Neural cell (in vitro differentiated cells): Measurements from ENCODE around the gene DSTN. TPM values are rescaled to one million over a fixed set of nuclear protein-coding genes. Genes with fewer than 3 reads are reported as not detected.

Experiments used
- H2AFZ ChIP-seq: fragments of 200-600, 300-800 bp; sonication (generic), shearing (Covaris generic); 2 replicates; pipeline ENCODE4 v1.6.0; 2014; ENCODE audit warnings: low read depth, mild to moderate bottlenecking, antibody characterized with exemption, low read length, moderate library complexity
- H3F3A ChIP-seq: fragments of 200-600 bp; shearing (Covaris generic); 2 replicates; pipeline ENCODE4 v1.6.1; 2016; ENCODE audit warnings: mild to moderate bottlenecking, moderate library complexity, mixed read lengths, antibody characterized with exemption, low read length; ENCODE audit not compliant: insufficient read depth, poor library complexity, severe bottlenecking
- H3K27ac ChIP-seq: fragments of 200-600, 300-800 bp; sonication (generic), shearing (Covaris generic); 2 replicates; pipeline ENCODE4 v1.5.1; 2014; ENCODE audit warnings: mild to moderate bottlenecking, low read length, moderate library complexity
- H3K27me3 ChIP-seq: fragments of 300-800, 200-600 bp; sonication (generic), shearing (Covaris generic); 2 replicates; pipeline ENCODE4 v1.6.0; 2014; ENCODE audit warnings: mild to moderate bottlenecking, low read depth, low read length, moderate library complexity; ENCODE audit not compliant: insufficient read depth
- H3K36me3 ChIP-seq: fragments of 300-800, 200-600 bp; sonication (generic), shearing (Covaris generic); 2 replicates; pipeline ENCODE4 v1.5.1; 2014; ENCODE audit warnings: mild to moderate bottlenecking, antibody characterized with exemption, low read length, moderate library complexity; ENCODE audit not compliant: insufficient read depth
- H3K4me2 ChIP-seq: fragments of 300-800, 200-600 bp; sonication (generic), shearing (Covaris generic); 2 replicates; pipeline ENCODE4 v1.6.0; 2014; ENCODE audit warnings: mild to moderate bottlenecking, low read length
- H3K4me3 ChIP-seq: fragments of 300-800, 200-600 bp; sonication (generic), shearing (Covaris generic); 2 replicates; pipeline ENCODE4 v1.5.1; 2014; ENCODE audit warnings: mild to moderate bottlenecking, low read length, moderate library complexity
- H3K79me2 ChIP-seq: fragments of 200-600 bp; shearing (Covaris generic); replicated peaks from 2 replicates; pipeline ENCODE4 v1.6.0; 2014; ENCODE audit warnings: mild to moderate bottlenecking, low read length, moderate library complexity; ENCODE audit not compliant: insufficient read depth
- H3K9ac ChIP-seq: fragments of 300-800, 200-600 bp; sonication (generic), shearing (Covaris generic); 2 replicates; pipeline ENCODE4 v1.6.1; 2016; ENCODE audit warnings: mild to moderate bottlenecking, low read length, mixed read lengths
- H3K9me2 ChIP-seq: fragments of 200-600 bp; shearing (Covaris generic); 2 replicates; pipeline ENCODE4 v1.6.1; 2016; ENCODE audit warnings: mild to moderate bottlenecking, low read length, mixed read lengths; ENCODE audit not compliant: insufficient read depth
- H3K9me3 ChIP-seq: fragments of 200-600, 300-800 bp; sonication (generic), shearing (Covaris generic); 2 replicates; pipeline ENCODE4 v1.6.1; 2016; ENCODE audit warnings: mild to moderate bottlenecking, mixed run types, low read length, moderate library complexity, mixed read lengths
- H4K20me1 ChIP-seq: fragments of 200-600 bp; shearing (Covaris generic); 2 replicates; pipeline ENCODE4 v1.6.1; 2016; ENCODE audit warnings: mild to moderate bottlenecking, mixed run types; ENCODE audit not compliant: insufficient read depth
- CTCF ChIP-seq: fragments of 450-650 bp; IDR thresholded peaks from 2 replicates; pipeline ENCODE4 v1.5.1; 2014; ENCODE audit warnings: antibody characterized with exemption, mild to moderate bottlenecking, moderate library complexity; ENCODE audit not compliant: poor library complexity, severe bottlenecking
- EP300 ChIP-seq: fragments of 450-650 bp; conservative IDR thresholded peaks from 2 replicates; pipeline ENCODE4 v1.6.1; 2014; ENCODE audit warnings: antibody characterized with exemption, mild to moderate bottlenecking, moderate library complexity; ENCODE audit not compliant: poor library complexity, severe bottlenecking
- EZH2 ChIP-seq: fragments of 200-600, 300-800 bp; shearing (Covaris generic), sonication (generic); IDR thresholded peaks from 2 replicates; pipeline ENCODE4 v1.6.1; 2014; ENCODE audit warnings: antibody characterized with exemption, low read length, borderline replicate concordance, mild to moderate bottlenecking; ENCODE audit not compliant: insufficient read depth, poor library complexity, severe bottlenecking
- MXI1 ChIP-seq: fragments of 450-650 bp; conservative IDR thresholded peaks from 2 replicates; pipeline ENCODE4 v1.6.1; 2014; ENCODE audit warnings: antibody characterized with exemption, mild to moderate bottlenecking; ENCODE audit not compliant: poor library complexity, severe bottlenecking
- POLR2AphosphoS5 ChIP-seq: IDR thresholded peaks from 2 replicates; pipeline ENCODE4 v1.6.1; 2012
- RAD21 ChIP-seq: fragments of 450-650 bp; conservative IDR thresholded peaks from 2 replicates; pipeline ENCODE4 v1.6.1; 2014; ENCODE audit warnings: antibody characterized with exemption, mild to moderate bottlenecking, moderate library complexity
- REST ChIP-seq: IDR thresholded peaks from 2 replicates; pipeline ENCODE4 v1.6.1; 2012; ENCODE audit warnings: borderline replicate concordance
- SMC3 ChIP-seq: fragments of 450-650 bp; conservative IDR thresholded peaks from 2 replicates; pipeline ENCODE4 v1.6.1; 2014; ENCODE audit warnings: antibody characterized with exemption, mild to moderate bottlenecking, moderate library complexity; ENCODE audit not compliant: poor library complexity
- TAF1 ChIP-seq: IDR thresholded peaks from 2 replicates; pipeline ENCODE4 v1.6.1; 2012; ENCODE audit warnings: low read depth
- polyA plus RNA-seq: library from polyadenylated mRNA; depleted of rRNA; stranded (reverse); fragments of >200 nt; gene quantifications from 2 replicates; pipeline ENCODE4 v1.2.3, GENCODE V29; 2014

The DSTN gene
- polyA plus RNA-seq, 1 donor from 2014 or later = 276 TPM

- no peaks in the 10 kb centered on the region for H3F3A ChIP-seq
- no peak overlapping the region for H3K9ac ChIP-seq
- H3K36me3 ChIP-seq = no peaks in the 10 kb centered on the region
- no peaks in the 10 kb centered on the region for H3K9me3 ChIP-seq
- peaks cover 30% of the 10 kb centered on the region for H3K27me3 ChIP-seq
- no peak overlapping the region for H2AFZ ChIP-seq
- H3K27ac ChIP-seq = no peak overlapping the region
- no peak overlapping the region for H3K4me3 ChIP-seq
- TF ChIP-seq SMC3 (no peak), MXI1 (no peak)
- no peak overlapping the region for H3K4me2 ChIP-seq
- H3K9me2 ChIP-seq = no peaks in the 10 kb centered on the region
- H4K20me1 ChIP-seq = no peaks in the 10 kb centered on the region
- no peaks in the 10 kb centered on the region for H3K79me2 ChIP-seq
Observed at GRCh38 chr20:17645010-17645409, 75.1 kb downstream of the DSTN start.

GRCh38 chr20:17645546-17646208, 75.8 kb downstream of the DSTN start:
- no peak overlapping the region for H3K4me3 ChIP-seq
- H3K9ac ChIP-seq = no peak overlapping the region
- no peak overlapping the region for H3K4me2 ChIP-seq
- H2AFZ ChIP-seq = no peak overlapping the region
- no peak for TF ChIP-seq TAF1
- TF ChIP-seq POLR2AphosphoS5 = no peak
- no peak for TF ChIP-seq MXI1
- TF ChIP-seq REST = no peak
- TF ChIP-seq RAD21 = no peak
- TF ChIP-seq SMC3 = no peak
- TF ChIP-seq EP300 = no peak
- no peak for TF ChIP-seq CTCF
- no peak for TF ChIP-seq EZH2
- no peaks in the 10 kb centered on the region for H3K36me3 ChIP-seq
- H3F3A ChIP-seq = no peaks in the 10 kb centered on the region
- H3K79me2 ChIP-seq = no peaks in the 10 kb centered on the region
- H3K9me2 ChIP-seq = no peaks in the 10 kb centered on the region
- H3K27ac ChIP-seq = no peak overlapping the region
- no peaks in the 10 kb centered on the region for H3K9me3 ChIP-seq
- H3K27me3 ChIP-seq = peaks cover 30% of the 10 kb centered on the region
- no peaks in the 10 kb centered on the region for H4K20me1 ChIP-seq
